HepG2 (cell line): ENCODE data around the gene DDRGK1. TPM values are rescaled to one million over a fixed set of nuclear protein-coding genes. Genes with fewer than 3 reads are reported as not detected.
A peak's percentile ranks its signal among the peaks of the same experiment; 100 is the strongest.

Source experiments
- ATAD3A ChIP-seq: sonication (generic); formaldehyde crosslinking; IDR thresholded peaks from 2 replicates; pipeline ENCODE4 v1.4.0; 2020; ENCODE audit warnings: missing genetic modification reagents
- BORCS8-MEF2B ChIP-seq: sonication (generic); formaldehyde crosslinking; IDR thresholded peaks from 2 replicates; pipeline ENCODE4 v1.8.0; 2022; ENCODE audit warnings: mild to moderate bottlenecking, missing genetic modification reagents
- ELF1 ChIP-seq: sonication (generic); formaldehyde crosslinking; IDR thresholded peaks from 2 replicates; pipeline ENCODE4 v1.4.0; 2020; ENCODE audit warnings: missing genetic modification reagents
- HNRNPLL ChIP-seq: fragments of 200-400 bp; formaldehyde crosslinking; IDR thresholded peaks from 2 replicates; pipeline ENCODE4 v1.6.1; 2017; ENCODE audit warnings: mild to moderate bottlenecking, low read depth, low read length; ENCODE audit not compliant: poor library complexity, severe bottlenecking
- ISX ChIP-seq: sonication (generic); formaldehyde crosslinking; conservative IDR thresholded peaks from 2 replicates; pipeline ENCODE4 v1.5.0; 2020; ENCODE audit warnings: missing genetic modification reagents
- MED8 ChIP-seq: sonication (generic); formaldehyde crosslinking; IDR thresholded peaks from 2 replicates; pipeline ENCODE4 v1.8.1; 2023; ENCODE audit warnings: mild to moderate bottlenecking, missing genetic modification reagents; ENCODE audit not compliant: insufficient replicate concordance
- MTF2 ChIP-seq: sonication (generic); formaldehyde crosslinking; IDR thresholded peaks from 2 replicates; pipeline ENCODE4 v1.5.0; 2020; ENCODE audit warnings: missing genetic modification reagents, borderline replicate concordance
- NFE2 ChIP-seq: sonication (generic); formaldehyde crosslinking; IDR thresholded peaks from 2 replicates; pipeline ENCODE4 v1.4.0; 2020; ENCODE audit warnings: missing genetic modification reagents
- REPIN1 ChIP-seq: sonication (generic); formaldehyde crosslinking; IDR thresholded peaks from 2 replicates; pipeline ENCODE4 v1.8.0; 2022; ENCODE audit warnings: missing genetic modification reagents, low read depth, mild to moderate bottlenecking, borderline replicate concordance
- SAFB2 ChIP-seq: sonication (generic); formaldehyde crosslinking; IDR thresholded peaks from 2 replicates; pipeline ENCODE4 v1.5.1; 2020; ENCODE audit warnings: missing genetic modification reagents, low read depth, mild to moderate bottlenecking, borderline replicate concordance
- ZBTB7A ChIP-seq: sonication (generic); formaldehyde crosslinking; IDR thresholded peaks from 2 replicates; pipeline ENCODE4 v1.8.0; 2022; ENCODE audit warnings: mild to moderate bottlenecking, missing genetic modification reagents
- ZFP1 ChIP-seq: IDR thresholded peaks from 2 replicates; pipeline ENCODE4 v1.6.1; 2016
- ZMAT3 ChIP-seq: sonication (generic); formaldehyde crosslinking; conservative IDR thresholded peaks from 2 replicates; pipeline ENCODE4 v1.7.0; 2021; ENCODE audit warnings: missing genetic modification reagents
- ZNF143 ChIP-seq: sonication (generic); formaldehyde crosslinking; IDR thresholded peaks from 2 replicates; pipeline ENCODE4 v1.4.0; 2020; ENCODE audit warnings: missing genetic modification reagents
- ZNF34 ChIP-seq: sonication (generic); formaldehyde crosslinking; IDR thresholded peaks from 2 replicates; pipeline ENCODE4 v1.4.0; 2020; ENCODE audit warnings: mild to moderate bottlenecking, missing genetic modification reagents, borderline replicate concordance
- ZNF605 ChIP-seq: sonication (generic); formaldehyde crosslinking; IDR thresholded peaks from 2 replicates; pipeline ENCODE4 v1.8.0; 2022; ENCODE audit warnings: mild to moderate bottlenecking, missing genetic modification reagents
- ZNF878 ChIP-seq: sonication (generic); formaldehyde crosslinking; IDR thresholded peaks from 2 replicates; pipeline ENCODE4 v1.8.1; 2023; ENCODE audit warnings: mild to moderate bottlenecking, missing genetic modification reagents, moderate library complexity
- polyA plus RNA-seq, 8 experiments: library from polyadenylated mRNA; depleted of rRNA in 3 of 8; stranded (reverse) in 7 of 8; unstranded in 1 of 8; fragments of >200 nt; fragmentation: Illumina TruSeq in 4 of 8; extraction: Trizol in 4 of 8; gene quantifications; 2 replicates each; pipeline versions ENCODE4 v1.2.1 to v1.2.3, GENCODE V29; 2011 to 2016; ENCODE audit warnings: low read depth in 4 of 8, missing spikeins in 1 of 8, mixed read lengths in 1 of 8; ENCODE audit not compliant: insufficient read depth in 1 of 8
- total RNA-seq, 5 experiments: library from RNA; depleted of rRNA; stranded (reverse); fragments of >200 nt; fragmentation: Illumina TruSeq; extraction: Trizol; gene quantifications; 2 replicates each; pipeline ENCODE4 v1.2.3, GENCODE V29; 2016; ENCODE audit warnings: low read depth in 1 of 5
- TF ChIP-seq, protein P1 (sequence below): sonication (generic); formaldehyde crosslinking; IDR thresholded peaks from 2 replicates; pipeline ENCODE4 v1.5.0; 2020; ENCODE audit warnings: missing genetic modification reagents
- TF ChIP-seq, protein P2 (sequence below): sonication (generic); formaldehyde crosslinking; IDR thresholded peaks from 2 replicates; pipeline ENCODE4 v1.4.0; 2020; ENCODE audit warnings: missing genetic modification reagents, borderline replicate concordance
- TF ChIP-seq, protein P3 (sequence below): IDR thresholded peaks from 2 replicates; pipeline ENCODE4 v1.6.1; 2016; ENCODE audit warnings: mild to moderate bottlenecking, missing biosample characterization, missing genetic modification reagents
- TF ChIP-seq, protein P4 (sequence below): sonication (generic); formaldehyde crosslinking; conservative IDR thresholded peaks from 2 replicates; pipeline ENCODE4 v1.8.1; 2023; ENCODE audit warnings: missing genetic modification reagents

The DDRGK1 gene
- total and polyA plus RNA-seq, 2 of the 13 experiments (the other 11 are each of a cell fraction or from before 2014, with no cell fraction given) = 96.7 to 149 TPM

DNA sequence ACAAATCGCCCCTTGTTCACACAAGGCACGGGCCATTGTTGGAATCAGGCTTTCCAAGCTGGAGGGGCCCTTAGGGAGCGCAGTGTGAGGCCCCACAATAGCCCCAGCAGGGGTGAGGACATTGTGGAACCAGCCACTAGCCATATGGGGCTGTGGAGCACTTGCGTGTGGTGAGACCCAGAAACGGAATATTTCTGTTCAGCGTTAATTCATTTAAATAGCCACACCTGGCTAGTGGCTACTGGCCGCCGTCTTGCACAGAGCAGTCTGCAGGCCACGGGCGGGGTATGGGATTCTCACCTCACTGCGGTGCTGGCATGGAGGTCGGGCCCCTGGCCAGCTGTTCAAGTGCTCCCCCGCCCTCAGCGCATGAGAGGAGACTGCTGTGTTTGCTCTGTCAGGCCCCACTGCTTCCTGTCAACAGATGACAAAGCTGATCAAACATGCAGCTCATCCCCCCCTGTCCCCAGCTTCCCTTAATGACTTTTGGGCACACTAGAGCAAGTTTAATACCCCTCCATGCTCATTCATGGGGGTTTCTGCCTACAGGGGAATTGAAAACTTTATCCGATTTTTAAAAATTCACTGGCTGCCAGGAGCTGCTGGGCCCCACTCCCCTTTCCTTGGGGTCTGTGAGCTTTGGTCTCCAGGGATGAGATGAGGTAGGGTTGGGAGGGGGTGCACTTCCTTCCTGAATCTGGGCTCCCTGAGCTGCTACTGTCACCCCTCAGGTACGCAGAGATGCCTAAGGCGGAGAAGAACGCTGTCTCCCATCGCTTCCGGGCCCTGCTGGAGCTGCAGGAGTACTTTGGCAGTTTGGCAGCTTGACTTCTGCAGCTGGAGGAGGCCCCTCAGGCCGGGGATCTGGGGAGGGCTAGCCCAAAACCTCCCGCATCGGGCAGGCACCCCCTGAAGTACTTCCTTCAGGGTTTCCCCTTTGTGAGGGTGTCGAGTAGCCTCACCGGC lies 18.4 kb upstream of the DDRGK1 start (continued):
- TF ChIP-seq ZNF605 = peak; percentile 98
- peak; percentile 83; the same call in 1 of the 2 replicates for TF ChIP-seq REPIN1 (CRISPR knock-in tag)
- TF ChIP-seq ATAD3A (CRISPR knock-in tag) = no peak
- peak; percentile 70 for TF ChIP-seq ELF1 (CRISPR knock-in tag)
- TF ChIP-seq, protein P1, sequence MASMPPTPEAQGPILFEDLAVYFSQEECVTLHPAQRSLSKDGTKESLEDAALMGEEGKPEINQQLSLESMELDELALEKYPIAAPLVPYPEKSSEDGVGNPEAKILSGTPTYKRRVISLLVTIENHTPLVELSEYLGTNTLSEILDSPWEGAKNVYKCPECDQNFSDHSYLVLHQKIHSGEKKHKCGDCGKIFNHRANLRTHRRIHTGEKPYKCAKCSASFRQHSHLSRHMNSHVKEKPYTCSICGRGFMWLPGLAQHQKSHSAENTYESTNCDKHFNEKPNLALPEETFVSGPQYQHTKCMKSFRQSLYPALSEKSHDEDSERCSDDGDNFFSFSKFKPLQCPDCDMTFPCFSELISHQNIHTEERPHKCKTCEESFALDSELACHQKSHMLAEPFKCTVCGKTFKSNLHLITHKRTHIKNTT (CRISPR knock-in tag) = no peak
- no peak for TF ChIP-seq ZNF143 (CRISPR knock-in tag)
- TF ChIP-seq ZFP1 (CRISPR knock-in tag) = peak; percentile 85; the same call in 1 of the 2 replicates
- TF ChIP-seq ZNF878 (CRISPR knock-in tag) = peak; percentile 99
- peak; percentile 71; the same call in 1 of the 2 replicates for TF ChIP-seq ZMAT3 (CRISPR knock-in tag)
- TF ChIP-seq, protein P2, sequence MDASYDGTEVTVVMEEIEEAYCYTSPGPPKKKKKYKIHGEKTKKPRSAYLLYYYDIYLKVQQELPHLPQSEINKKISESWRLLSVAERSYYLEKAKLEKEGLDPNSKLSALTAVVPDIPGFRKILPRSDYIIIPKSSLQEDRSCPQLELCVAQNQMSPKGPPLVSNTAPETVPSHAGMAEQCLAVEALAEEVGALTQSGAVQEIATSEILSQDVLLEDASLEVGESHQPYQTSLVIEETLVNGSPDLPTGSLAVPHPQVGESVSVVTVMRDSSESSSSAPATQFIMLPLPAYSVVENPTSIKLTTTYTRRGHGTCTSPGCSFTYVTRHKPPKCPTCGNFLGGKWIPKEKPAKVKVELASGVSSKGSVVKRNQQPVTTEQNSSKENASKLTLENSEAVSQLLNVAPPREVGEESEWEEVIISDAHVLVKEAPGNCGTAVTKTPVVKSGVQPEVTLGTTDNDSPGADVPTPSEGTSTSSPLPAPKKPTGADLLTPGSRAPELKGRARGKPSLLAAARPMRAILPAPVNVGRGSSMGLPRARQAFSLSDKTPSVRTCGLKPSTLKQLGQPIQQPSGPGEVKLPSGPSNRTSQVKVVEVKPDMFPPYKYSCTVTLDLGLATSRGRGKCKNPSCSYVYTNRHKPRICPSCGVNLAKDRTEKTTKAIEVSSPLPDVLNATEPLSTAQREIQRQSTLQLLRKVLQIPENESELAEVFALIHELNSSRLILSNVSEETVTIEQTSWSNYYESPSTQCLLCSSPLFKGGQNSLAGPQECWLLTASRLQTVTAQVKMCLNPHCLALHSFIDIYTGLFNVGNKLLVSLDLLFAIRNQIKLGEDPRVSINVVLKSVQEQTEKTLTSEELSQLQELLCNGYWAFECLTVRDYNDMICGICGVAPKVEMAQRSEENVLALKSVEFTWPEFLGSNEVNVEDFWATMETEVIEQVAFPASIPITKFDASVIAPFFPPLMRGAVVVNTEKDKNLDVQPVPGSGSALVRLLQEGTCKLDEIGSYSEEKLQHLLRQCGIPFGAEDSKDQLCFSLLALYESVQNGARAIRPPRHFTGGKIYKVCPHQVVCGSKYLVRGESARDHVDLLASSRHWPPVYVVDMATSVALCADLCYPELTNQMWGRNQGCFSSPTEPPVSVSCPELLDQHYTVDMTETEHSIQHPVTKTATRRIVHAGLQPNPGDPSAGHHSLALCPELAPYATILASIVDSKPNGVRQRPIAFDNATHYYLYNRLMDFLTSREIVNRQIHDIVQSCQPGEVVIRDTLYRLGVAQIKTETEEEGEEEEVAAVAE (CRISPR knock-in tag) = peak; percentile 86
- peak; percentile 94 for TF ChIP-seq ZBTB7A (CRISPR knock-in tag)
- no peak for TF ChIP-seq NFE2
- no peak for TF ChIP-seq MTF2 (CRISPR knock-in tag)
- TF ChIP-seq, protein P3, sequence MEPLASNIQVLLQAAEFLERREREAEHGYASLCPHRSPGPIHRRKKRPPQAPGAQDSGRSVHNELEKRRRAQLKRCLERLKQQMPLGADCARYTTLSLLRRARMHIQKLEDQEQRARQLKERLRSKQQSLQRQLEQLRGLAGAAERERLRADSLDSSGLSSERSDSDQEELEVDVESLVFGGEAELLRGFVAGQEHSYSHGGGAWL (CRISPR knock-in tag) = peak; percentile 83
- peak; percentile 94 for TF ChIP-seq MED8 (CRISPR knock-in tag)
- peak; percentile 80; the same call in 1 of the 2 replicates for TF ChIP-seq ZNF34 (CRISPR knock-in tag)
- TF ChIP-seq SAFB2 = no peak; the same call in 1 of the 2 replicates
- no peak for TF ChIP-seq BORCS8-MEF2B (CRISPR knock-in tag)
- TF ChIP-seq, protein P4, sequence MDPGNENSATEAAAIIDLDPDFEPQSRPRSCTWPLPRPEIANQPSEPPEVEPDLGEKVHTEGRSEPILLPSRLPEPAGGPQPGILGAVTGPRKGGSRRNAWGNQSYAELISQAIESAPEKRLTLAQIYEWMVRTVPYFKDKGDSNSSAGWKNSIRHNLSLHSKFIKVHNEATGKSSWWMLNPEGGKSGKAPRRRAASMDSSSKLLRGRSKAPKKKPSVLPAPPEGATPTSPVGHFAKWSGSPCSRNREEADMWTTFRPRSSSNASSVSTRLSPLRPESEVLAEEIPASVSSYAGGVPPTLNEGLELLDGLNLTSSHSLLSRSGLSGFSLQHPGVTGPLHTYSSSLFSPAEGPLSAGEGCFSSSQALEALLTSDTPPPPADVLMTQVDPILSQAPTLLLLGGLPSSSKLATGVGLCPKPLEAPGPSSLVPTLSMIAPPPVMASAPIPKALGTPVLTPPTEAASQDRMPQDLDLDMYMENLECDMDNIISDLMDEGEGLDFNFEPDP (CRISPR knock-in tag) = no peak
- TF ChIP-seq ISX (CRISPR knock-in tag) = no peak
- TF ChIP-seq HNRNPLL = peak; percentile 66
